ENCODE data around the gene PPARGC1A.

- TF ChIP-seq, protein P1, sequence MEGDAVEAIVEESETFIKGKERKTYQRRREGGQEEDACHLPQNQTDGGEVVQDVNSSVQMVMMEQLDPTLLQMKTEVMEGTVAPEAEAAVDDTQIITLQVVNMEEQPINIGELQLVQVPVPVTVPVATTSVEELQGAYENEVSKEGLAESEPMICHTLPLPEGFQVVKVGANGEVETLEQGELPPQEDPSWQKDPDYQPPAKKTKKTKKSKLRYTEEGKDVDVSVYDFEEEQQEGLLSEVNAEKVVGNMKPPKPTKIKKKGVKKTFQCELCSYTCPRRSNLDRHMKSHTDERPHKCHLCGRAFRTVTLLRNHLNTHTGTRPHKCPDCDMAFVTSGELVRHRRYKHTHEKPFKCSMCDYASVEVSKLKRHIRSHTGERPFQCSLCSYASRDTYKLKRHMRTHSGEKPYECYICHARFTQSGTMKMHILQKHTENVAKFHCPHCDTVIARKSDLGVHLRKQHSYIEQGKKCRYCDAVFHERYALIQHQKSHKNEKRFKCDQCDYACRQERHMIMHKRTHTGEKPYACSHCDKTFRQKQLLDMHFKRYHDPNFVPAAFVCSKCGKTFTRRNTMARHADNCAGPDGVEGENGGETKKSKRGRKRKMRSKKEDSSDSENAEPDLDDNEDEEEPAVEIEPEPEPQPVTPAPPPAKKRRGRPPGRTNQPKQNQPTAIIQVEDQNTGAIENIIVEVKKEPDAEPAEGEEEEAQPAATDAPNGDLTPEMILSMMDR (IDR thresholded peaks at IDR 0.05; ENCODE audit: extremely low read depth in 1 of 2, insufficient read depth in 1 of 2, low read depth in 1 of 2, low read length in 2 of 2): no peak
- no peak for TF ChIP-seq EZH2 (IDR thresholded peaks at IDR 0.05; ENCODE audit: borderline replicate concordance, low read depth, low read length, severe bottlenecking)
- no peak for TF ChIP-seq POLR2AphosphoS5 (IDR thresholded peaks at IDR 0.05; ENCODE audit: insufficient read depth, low read depth, low read length)
- TF ChIP-seq JUN (IDR thresholded peaks at IDR 0.05; ENCODE audit: borderline replicate concordance, insufficient read depth, insufficient read length, low read depth): no peak
- TF ChIP-seq POLR2A (IDR thresholded peaks at IDR 0.05; ENCODE audit: low read depth, low read length): no peak
- TF ChIP-seq FOS (IDR thresholded peaks at IDR 0.05; ENCODE audit: borderline replicate concordance, insufficient read depth, low read length): no peak
- TF ChIP-seq MYC (IDR thresholded peaks at IDR 0.05; ENCODE audit: low read depth, low read length): no peak
Measured at GRCh38 chr4:23773884-23774636, 115.8 kb downstream of the PPARGC1A start.
